Endometrium (tissue), 2 donors: Measurements from ENCODE around the gene CGNL1.

Experiments used
- FAIRE-seq: peaks from 2 replicates; lab custom pipeline; 2012; peaks lifted over from hg19 to GRCh38; lab: Jason Lieb, UNC
- donor health status: control.
- donor health status: control.

The CGNL1 gene

GRCh38 chr15:57600197-57600596 is 223.9 kb downstream of the CGNL1 start:
- no peak for FAIRE-seq
